Testis (tissue), 3 donors: ENCODE results near the gene ZBTB48. TPM values are rescaled to one million over a fixed set of nuclear protein-coding genes. Genes with fewer than 3 reads are reported as not detected.

Experiments used
- DNase-seq: peaks from one replicate; pipeline ENCODE4 v3.0.0-alpha.2; 2019
- H3K27ac ChIP-seq, 2 donors: fragments of 200-600 bp; sonication (generic); one replicate each; pipeline ENCODE4 v1.5.1; 2019
- H3K27me3 ChIP-seq: fragments of 200-600 bp; sonication (generic); one replicate; pipeline ENCODE4 v1.5.1; 2019
- H3K36me3 ChIP-seq: fragments of 200-600 bp; sonication (generic); one replicate; pipeline ENCODE4 v1.5.1; 2017; ENCODE audit warnings: low read depth; ENCODE audit errors: missing control alignments
- H3K4me1 ChIP-seq: fragments of 200-600 bp; sonication (generic); one replicate; pipeline ENCODE4 v1.5.1; 2019
- H3K4me3 ChIP-seq, 2 donors: fragments of 200-600 bp; sonication (generic); one replicate each; pipeline ENCODE4 v1.5.1; 2017 to 2019
- H3K9me3 ChIP-seq: fragments of 200-600 bp; sonication (generic); one replicate; pipeline ENCODE4 v1.5.1; 2017
- POLR2A ChIP-seq: fragments of 450-650 bp; IDR thresholded peaks from one replicate; pipeline ENCODE4 v1.6.1; 2017; ENCODE audit warnings: antibody characterized with exemption, mild to moderate bottlenecking, moderate library complexity
- WGBS, 2 donors: methylation state at CpG; one replicate each; pipeline ENCODE4 v1.1.5; 2018; 5-methylcytosine and 5-hydroxymethylcytosine counted together
- intact Hi-C: fragments of 100-400 bp; cut with DNase I; formaldehyde crosslinking; loops from one replicate; pipeline ENCODE4 v1.15.1; 2023; ENCODE audit warnings: low total_unique reads
- polyA plus RNA-seq: library from polyadenylated mRNA; stranded (reverse); fragments of 350-450 nt; fragmentation: Illumina TruSeq; extraction: RNeasy Lipid Tissue Mini Kit (QIAGEN cat#74804); gene quantifications from one replicate; pipeline ENCODE4 v1.2.3, GENCODE V29; 2014; ENCODE audit warnings: low read depth, low replicate concordance; ENCODE audit not compliant: insufficient read depth
- total RNA-seq, 2 donors: library from RNA; depleted of rRNA; stranded (reverse); fragments of >200 nt; gene quantifications; one replicate each; pipeline ENCODE4 v1.2.3, GENCODE V29; 2016
- TF ChIP-seq, protein P1 (sequence below), 3 experiments: fragments of 450-650 bp in 2 of 3; fragments of 200-600 bp in 1 of 3; sonication (generic) in 1 of 3; IDR thresholded peaks; one replicate each; pipeline ENCODE4 v1.5.1; 2016 to 2019; ENCODE audit warnings: antibody characterized with exemption in 3 of 3, mild to moderate bottlenecking in 2 of 3, moderate library complexity in 1 of 3

The ZBTB48 gene
- total and polyA plus RNA-seq, 3 donors from 2014 or later, result 58.9 to 80.7 (median 70.7) TPM

- intact Hi-C loops, result no loop called here
- TF ChIP-seq, protein P1, sequence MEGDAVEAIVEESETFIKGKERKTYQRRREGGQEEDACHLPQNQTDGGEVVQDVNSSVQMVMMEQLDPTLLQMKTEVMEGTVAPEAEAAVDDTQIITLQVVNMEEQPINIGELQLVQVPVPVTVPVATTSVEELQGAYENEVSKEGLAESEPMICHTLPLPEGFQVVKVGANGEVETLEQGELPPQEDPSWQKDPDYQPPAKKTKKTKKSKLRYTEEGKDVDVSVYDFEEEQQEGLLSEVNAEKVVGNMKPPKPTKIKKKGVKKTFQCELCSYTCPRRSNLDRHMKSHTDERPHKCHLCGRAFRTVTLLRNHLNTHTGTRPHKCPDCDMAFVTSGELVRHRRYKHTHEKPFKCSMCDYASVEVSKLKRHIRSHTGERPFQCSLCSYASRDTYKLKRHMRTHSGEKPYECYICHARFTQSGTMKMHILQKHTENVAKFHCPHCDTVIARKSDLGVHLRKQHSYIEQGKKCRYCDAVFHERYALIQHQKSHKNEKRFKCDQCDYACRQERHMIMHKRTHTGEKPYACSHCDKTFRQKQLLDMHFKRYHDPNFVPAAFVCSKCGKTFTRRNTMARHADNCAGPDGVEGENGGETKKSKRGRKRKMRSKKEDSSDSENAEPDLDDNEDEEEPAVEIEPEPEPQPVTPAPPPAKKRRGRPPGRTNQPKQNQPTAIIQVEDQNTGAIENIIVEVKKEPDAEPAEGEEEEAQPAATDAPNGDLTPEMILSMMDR (IDR thresholded peaks at IDR 0.05), result peak in 1 of 3 experiments; percentile 19
- no peak for TF ChIP-seq POLR2A
- Histone ChIP-seq H3K4me3 (peak overlapping the region; percentile 96), H3K27ac (peak overlapping the region; percentile 97 to 99), H3K4me1 (peaks cover 32% of the 10 kb centered on the region), H3K9me3 (no peaks in the 10 kb centered on the region), H3K36me3 (no peaks in the 10 kb centered on the region), H3K27me3 (no peaks in the 10 kb centered on the region)
- DNase-seq, result peak; percentile 83
- 3 to 8% methylated on average over 19 of the region's 19 CpGs for WGBS, 2 donors
Measured at GRCh38 chr1:6603915-6604558, 24.2 kb downstream of the ZBTB48 start.

DNA sequence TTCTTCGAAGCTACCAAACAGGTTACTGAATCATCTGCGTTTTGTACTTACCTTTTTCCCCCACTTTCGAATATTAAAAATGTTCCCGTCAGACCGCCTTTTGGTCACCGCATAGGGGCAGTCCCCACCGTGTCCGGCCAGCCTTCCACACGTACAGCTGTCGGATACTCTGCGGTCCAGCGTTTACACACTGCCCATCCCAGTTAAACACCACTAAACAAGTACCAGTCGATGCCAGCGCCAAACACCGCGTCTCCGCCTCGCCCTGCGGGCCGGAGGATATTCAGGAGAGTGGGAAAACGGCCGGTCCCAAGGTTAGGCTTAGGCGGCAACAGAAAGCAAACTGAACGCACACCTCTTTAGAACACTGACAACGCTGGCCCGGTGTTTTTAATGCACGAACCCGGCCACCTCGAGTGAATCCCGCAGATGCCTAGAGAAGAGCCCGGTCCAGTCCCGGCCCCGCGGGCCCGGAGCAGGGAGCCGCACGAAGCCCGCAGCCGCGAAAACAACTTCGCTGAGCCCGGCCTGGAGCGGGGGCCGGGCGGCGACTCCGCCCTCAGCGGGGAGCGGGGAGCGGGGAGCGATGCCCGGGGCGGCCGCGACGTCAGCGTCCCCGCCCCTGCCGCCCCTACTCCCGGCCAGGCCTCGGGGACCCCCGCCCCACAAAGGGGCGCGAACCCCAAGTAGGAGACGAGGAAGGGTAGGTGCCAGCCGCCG, 33.0 kb downstream of the ZBTB48 start:
- Histone ChIP-seq H3K4me1 (peaks cover 21% of the 10 kb centered on the region), H3K27me3 (no peaks in the 10 kb centered on the region), H3K36me3 (no peaks in the 10 kb centered on the region), H3K9me3 (no peaks in the 10 kb centered on the region), H3K27ac (peak overlapping the region; percentile 75 to 94), H3K4me3 (peak overlapping the region; percentile 95 to 98)
- WGBS, 2 donors, result 0% methylated on average over 30 to 59 of the region's 67 CpGs
- intact Hi-C loops, result no loop called here
- peak; percentile 59 for DNase-seq
- TF ChIP-seq, protein P1 (IDR thresholded peaks at IDR 0.05), result no peak
- TF ChIP-seq POLR2A, result no peak

- peaks cover 26% of the 10 kb centered on the region for H3K4me1 ChIP-seq
- DNase-seq, result peak; percentile 99
- H3K36me3 ChIP-seq, result no peaks in the 10 kb centered on the region
- TF ChIP-seq, protein P1 (IDR thresholded peaks at IDR 0.05), result no peak
- TF ChIP-seq POLR2A, result no peak
- WGBS, 2 donors, result 1 to 3% methylated on average over 8 to 65 of the region's 84 CpGs
- H3K27ac ChIP-seq, result peak within 1 kb of the TSS; percentile 94 to 97
- H3K4me3 ChIP-seq, result peak within 1 kb of the TSS; percentile 95 to 98
- H3K27me3 ChIP-seq, result no peaks in the 10 kb centered on the region
- no peaks in the 10 kb centered on the region for H3K9me3 ChIP-seq
- intact Hi-C loops, result no loop called here
Measured at GRCh38 chr1:6613361-6614018, 33.7 kb downstream of the ZBTB48 start, which contains the start of gene PHF13. TSS of gene PHF13 (plus strand) at chr1:6613731. CDS start at chr1:6614067, 336 bp downstream.

- TF ChIP-seq, protein P1 (IDR thresholded peaks at IDR 0.05), result no peak
- no peak for TF ChIP-seq POLR2A
- peaks cover 28% of the 10 kb centered on the region for H3K4me1 ChIP-seq
- 0 to 1% methylated on average over 5 to 41 of the region's 117 CpGs for WGBS, 2 donors
- H3K27me3 ChIP-seq, result no peaks in the 10 kb centered on the region
- H3K9me3 ChIP-seq, result no peaks in the 10 kb centered on the region
- peak overlapping the region; percentile 94 to 97 for H3K27ac ChIP-seq
- H3K4me3 ChIP-seq, result peak overlapping the region; percentile 95 to 98
- peak; percentile 80 for DNase-seq
- intact Hi-C loops, result no loop called here
- no peaks in the 10 kb centered on the region for H3K36me3 ChIP-seq
Measured at GRCh38 chr1:6614019-6614928, 34.5 kb downstream of the ZBTB48 start.
